NCI-H524 (cell line): Measurements from ENCODE around the gene CC2D1A.

Source experiments
- DNase-seq, 2 experiments: peaks; one replicate each; lab custom pipeline; 2025; lab: John Stamatoyannopoulos, UW

CC2D1A gene

DNA sequence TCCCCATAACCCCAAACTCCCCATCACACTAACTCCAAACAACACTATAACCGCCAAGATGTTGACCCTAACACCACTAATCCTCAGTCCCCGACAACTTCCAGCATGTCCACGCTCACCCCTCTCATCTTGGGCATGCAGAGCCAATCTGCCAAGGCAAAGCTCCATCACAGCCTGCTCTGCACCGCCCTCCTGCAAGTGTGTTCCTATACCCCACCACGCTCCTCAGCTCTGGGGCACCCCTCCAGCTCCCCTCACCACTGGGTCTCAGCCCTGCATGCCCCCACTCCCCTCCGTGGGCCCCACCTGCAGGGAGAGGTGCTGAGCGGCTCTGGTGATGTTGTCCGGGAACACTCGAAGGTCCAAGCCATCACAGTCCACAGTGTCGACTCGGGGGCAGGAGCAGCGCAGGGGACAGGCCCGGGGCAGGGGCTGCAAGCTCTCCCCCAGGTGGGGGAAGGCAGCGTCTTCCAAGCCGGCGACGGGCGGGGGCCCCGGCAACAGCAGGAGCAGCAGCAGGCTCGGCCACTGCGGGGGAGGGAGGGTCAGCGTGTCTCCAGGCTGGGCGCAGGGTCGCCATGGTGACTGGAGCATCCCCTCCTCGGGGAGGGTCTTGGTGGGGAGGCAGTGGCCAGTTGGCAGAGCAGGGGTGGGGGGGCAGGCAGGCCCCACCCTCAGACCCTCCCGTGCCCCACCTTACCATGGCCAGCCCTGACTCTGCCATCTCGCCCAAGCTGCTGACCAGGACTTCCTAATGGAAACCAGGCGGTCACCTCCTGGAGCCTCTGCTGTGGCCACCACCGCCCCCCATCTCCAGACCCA lies 31.7 kb downstream of the CC2D1A start:
- peak; percentile 42 to 66 for DNase-seq

DNA sequence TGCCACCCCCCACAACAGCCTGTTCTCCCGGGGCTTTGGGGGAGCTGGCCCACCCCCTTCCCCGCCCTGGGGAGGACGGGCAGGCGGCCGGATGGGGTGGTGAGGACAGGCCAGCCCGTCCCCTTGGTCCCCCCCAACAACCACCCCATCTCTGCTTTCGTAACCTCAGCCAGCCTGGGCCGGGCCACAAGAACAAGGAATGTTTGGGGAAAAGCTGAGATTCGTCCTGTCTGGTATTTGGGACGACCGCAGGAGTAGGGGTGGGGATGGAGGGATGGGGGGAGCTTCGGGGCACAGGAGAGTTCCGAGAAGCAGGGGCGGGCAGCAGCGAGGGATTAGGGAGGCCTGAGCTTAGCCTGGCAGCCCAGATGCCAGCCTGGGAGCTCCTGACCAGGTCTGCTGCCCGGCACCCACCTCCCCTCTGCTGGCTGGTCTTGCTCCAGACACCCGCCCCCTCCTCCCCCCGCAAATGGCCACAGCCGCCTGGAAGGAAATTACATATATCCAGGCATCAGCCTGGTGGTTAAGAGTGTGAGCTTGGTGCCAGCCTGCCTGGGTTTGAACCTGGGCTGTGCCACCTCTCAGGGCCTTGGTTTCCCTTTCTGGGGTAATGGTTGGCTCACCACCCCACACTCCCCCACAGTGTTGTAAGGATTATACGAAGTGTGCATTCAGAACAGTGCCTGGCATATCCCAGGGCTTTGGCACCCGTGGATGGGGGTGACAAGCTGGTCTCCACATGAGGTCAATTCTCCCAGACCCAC lies 32.5 kb downstream of the CC2D1A start, which contains the start of gene PODNL1:
PODNL1 (minus strand) TSS at position 117 of the 764 bp plus-strand sequence. CDS start 236 bp downstream, outside the sequence.
- peak in 1 of 2 experiments; percentile 46 for DNase-seq

DNA sequence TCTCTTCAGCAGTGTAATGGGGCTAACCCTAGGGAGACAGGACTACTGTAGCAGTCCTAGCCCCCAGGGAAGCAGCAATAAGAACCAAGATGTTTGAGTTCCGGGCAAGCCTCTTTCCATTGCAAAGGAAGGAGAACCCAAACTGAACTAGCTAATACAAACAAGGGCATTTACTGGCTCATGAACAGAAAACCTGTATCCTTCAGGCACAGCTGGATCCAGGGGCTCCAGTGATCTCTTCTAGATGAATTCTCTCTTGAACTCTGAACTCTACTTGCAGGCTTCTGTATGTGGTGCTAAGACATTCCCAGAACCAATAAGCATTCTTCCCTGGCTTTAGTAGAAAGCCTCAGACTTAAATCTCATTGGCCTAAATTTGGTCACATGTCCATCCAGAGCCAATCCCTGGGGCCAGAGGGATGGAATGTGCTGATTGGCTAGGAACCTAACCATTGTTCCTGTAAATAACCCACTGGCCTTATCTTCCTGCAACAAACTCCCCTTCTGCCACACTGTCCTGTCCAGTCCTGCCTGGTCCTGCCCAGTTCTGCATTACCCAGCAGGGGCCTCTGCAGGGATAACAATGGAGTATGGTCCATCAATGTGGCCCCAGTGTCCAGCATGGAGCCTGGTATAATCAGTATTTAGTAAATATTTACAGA lies 36.2 kb downstream of the CC2D1A start:
- DNase-seq: no peak

DNA sequence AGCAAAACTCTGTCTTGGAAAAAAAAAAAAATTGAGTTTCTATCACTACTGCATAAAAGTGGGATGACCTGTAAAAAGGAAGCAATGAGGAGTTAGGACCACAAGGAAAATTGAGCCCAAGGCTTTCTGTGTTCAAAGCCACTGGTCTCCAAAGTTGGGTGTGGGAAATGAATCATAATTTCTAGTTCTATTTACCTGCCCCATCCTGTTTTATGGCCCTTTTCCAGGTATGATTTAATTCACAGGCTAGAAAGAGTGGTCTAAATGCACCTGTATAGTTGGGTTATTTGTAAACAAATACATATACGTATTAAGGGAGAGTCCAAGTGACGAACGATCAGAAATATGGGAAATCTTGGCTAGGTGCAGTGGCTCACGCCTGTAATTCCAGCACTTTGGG lies 40.4 kb downstream of the CC2D1A start:
- DNase-seq: no peak

DNA sequence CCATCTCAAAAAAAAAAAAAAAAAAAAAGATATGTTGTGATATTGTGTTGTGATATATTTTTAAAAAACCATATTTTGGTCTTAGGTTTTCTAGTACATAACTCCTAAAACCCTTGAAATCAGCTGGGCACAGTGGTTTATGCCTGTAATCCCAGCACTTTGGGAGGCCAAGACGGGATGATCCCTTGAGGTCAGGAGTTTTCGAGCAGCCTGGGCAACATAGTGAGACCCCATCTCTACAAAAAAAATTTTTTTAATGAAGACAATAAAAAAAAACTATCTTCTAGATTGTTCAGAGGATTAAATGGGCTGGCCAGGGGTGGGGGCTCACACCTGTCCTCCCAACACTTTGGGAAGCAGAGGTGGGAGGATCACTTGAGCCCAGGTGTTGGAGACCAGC lies 45.0 kb downstream of the CC2D1A start:
- no peak for DNase-seq

DNA sequence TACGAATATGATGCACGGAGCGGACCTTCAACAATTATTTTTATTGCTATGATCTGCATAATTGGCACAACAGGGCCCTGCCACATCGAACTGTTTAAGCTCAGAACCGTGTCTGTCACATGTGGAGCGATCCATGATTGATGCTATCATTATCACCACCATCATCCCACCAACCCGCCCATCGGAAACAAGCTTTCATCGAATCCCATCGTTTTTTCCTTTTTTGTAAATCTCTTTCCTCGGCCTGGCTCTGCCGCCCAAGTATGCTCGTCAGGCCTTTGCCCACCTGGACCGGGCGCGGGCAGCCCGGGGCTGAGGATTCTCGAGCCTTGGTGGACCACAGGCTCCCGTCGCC lies 45.8 kb downstream of the CC2D1A start:
- DNase-seq: no peak

DNA sequence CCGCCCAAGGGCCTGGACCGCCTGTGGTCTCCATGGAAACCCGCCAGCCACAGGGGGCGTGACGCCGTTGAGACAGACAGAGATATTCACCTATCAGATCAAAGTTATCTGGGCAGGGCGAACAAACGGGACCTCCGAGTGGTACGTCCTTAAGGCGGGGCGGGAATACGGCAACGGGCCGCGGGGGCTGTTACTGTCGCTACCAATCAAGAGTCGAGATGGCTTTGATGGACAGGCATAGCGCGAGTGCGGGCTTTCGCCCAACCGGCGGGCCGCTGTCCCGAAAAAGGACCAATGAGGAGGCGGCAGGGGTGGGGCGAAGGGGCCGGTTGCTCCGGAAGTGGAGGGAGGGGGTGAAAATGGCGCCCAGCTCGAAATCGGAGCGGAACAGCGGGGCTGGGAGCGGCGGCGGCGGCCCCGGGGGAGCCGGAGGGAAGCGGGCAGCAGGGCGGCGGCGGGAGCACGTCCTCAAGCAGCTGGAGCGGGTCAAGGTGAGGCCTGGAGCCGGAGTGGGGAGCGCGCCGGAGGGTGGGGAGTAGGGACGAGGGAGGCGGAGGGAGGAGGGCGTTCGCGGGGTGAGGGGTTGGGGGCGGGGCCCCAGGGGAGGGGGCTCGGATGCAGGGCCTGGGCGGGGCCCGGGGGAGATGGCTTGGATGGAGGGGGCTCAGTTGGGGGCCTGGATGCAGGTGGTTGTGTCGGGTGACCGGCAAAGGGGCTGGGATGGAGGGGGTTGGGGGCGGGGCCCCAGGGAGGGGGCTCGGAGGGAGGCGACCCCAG lies 46.3 kb downstream of the CC2D1A start, which contains the start of gene DCAF15:
DCAF15 (plus strand) TSS at position 356 of the 777 bp plus-strand sequence; CDS start at position 360, 4 bp downstream.
- peak; percentile 99 to 100 for DNase-seq

DNA sequence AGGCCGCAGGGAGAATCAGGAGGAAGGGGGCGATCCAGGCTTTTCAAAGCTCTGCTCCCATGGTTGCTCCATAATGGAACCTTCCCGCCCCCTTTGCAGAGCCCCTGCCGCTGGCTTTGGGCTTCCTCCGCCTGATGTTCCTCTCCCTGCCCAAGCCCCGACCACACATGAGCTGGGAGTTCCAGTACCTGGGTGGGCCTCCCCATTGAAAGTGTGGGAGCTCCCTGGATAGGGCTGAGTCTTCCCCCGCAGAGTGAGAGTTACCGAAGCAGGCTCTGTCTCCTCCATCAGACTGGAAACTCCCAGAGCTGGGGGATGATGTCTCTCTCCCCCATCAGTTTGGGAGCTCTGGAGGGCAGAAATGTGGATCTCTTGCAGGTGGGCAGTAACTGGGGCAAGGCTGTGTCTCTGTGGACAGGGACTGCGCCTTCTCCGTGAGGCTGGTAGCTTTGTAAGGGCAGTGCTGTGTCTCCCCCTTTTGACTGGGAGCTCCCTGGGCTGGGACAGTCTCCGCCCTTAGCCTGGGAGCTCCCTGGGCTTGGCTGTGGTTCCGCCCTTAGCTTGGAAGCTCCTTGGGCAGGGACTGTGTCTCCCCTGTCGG lies 47.0 kb downstream of the CC2D1A start:
- DNase-seq: no peak

DNA sequence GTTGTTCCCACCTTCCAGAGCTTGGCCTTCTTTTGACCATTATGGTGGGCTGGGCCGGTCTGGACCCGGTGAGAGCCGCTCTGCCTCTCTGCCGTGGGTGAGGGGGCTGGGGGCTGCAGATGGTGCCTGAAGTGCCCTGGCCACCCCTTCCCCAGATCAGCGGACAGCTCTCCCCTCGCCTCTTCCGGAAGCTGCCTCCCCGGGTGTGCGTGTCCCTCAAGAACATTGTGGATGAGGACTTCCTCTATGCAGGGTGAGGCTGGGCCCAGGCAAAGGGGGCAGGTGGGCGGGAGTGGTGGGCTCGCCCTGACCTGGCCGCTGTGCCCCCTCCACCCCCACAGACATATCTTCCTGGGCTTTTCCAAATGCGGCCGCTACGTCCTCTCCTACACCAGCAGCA lies 48.2 kb downstream of the CC2D1A start:
- DNase-seq: no peak

DNA sequence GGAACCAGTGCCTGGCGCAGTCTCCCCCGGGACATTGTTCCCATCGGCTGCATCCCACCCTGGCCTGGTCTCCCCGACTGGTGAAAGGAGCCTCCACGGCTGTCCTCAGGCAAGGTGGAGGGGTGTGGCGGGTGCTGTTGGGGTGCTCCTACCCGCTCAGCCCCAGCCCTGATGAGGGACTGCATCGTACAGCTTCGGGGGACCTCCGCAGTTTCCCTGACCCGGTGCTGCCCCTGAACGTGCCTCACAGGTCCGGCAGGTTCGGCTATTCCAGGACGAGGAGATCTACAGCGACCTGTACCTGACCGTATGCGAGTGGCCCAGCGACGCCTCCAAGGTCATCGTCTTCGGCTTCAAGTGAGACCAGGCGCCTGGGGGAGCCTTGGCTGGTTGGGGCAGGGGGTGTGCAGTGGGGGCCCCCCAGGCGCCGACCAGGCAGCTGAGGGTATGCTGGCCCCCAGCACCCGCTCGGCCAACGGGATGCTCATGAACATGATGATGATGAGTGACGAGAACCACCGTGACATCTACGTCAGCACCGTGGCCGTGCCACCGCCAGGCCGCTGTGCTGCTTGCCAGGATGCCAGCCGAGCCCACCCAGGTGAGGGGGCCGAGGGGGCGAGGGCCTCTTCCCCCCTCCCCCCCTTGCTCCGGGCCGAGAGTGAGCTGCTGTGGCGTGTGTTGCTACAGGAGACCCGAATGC lies 49.8 kb downstream of the CC2D1A start:
- DNase-seq: no peak

DNA sequence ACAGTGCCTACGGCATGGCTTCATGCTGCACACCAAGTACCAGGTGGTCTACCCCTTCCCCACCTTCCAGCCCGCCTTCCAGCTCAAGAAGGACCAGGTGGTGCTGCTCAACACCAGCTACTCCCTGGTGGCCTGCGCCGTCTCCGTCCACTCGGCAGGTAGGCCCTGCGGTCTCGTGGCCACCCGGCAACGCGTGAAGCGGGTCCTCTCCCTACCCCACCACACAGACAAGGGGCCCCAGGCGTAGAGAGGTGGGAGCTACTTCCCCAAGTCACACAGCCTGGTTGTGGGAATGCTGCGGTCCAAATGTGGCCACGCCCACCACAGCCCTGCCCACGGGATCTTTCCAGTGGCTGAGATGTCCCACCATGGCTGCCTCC lies 50.4 kb downstream of the CC2D1A start:
- no peak for DNase-seq

DNA sequence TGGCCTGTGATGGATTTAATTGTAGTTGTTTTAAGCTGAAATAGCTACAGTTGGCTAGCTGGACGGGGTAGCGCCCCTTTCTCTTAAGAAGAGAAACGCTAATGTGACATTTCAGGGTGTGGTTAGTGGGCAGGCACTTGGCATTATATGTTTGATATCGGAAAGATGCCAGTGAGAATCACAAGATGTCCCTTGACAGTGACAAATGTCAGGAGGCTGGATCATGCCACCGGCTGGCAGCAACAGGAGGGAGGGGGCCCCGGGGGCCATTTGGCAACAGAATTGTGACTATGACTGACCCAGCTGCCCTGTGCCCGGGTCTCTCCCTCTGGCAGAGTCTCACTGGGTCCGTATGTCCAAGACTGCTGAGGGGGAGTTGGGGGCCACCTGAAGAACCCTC lies 51.0 kb downstream of the CC2D1A start:
- DNase-seq: no peak

DNA sequence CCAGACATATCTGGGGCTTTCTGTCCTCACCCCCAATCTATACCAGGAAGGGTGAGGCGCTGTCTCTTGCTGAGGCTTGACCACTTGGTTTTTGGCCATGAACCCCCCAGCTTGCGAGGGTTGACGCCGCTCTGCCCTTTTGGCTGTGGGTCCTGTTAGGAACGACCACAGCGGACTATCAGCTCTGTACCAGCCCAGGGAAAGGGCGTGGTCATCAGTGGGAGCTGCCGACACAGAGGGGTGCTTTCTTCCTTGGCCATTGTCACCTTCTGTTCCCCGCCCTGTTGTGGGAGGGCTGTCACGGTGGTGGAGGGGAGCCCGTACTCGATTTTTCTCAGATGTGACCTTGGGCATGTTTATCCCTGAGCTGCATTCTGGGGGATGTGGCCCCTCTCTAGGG lies 52.0 kb downstream of the CC2D1A start:
- DNase-seq: no peak

DNA sequence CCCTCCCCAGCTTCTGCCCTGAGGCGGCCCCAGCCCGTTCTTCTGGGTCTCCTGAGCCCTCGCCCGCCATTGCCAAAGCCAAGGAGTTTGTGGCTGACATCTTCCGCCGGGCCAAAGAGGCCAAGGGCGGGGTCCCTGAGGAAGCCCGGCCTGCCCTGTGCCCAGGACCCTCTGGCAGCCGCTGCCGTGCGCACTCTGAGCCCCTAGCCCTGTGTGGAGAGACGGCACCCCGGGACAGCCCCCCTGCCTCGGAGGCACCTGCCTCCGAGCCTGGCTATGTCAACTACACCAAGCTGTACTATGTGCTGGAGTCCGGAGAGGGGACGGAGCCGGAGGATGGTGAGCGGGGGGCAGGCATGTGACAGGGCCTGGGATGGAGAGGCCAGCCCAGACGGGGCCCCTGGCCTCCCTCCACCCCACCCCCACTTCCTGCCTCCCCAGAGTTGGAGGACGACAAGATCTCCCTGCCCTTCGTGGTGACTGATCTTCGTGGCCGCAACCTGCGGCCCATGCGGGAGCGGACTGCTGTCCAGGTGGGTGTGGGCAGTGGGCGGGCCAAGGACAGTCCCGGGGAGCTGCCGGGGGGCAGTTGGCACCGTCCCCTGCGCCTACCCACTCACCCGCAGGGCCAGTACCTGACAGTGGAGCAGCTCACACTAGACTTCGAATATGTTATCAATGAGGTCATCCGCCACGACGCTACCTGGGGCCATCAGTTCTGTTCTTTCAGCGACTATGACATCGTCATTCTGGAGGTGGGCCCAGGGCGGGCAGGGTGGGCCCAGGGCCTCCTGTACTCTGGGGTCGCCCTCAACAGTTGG lies 53.4 kb downstream of the CC2D1A start:
- no peak for DNase-seq

DNA sequence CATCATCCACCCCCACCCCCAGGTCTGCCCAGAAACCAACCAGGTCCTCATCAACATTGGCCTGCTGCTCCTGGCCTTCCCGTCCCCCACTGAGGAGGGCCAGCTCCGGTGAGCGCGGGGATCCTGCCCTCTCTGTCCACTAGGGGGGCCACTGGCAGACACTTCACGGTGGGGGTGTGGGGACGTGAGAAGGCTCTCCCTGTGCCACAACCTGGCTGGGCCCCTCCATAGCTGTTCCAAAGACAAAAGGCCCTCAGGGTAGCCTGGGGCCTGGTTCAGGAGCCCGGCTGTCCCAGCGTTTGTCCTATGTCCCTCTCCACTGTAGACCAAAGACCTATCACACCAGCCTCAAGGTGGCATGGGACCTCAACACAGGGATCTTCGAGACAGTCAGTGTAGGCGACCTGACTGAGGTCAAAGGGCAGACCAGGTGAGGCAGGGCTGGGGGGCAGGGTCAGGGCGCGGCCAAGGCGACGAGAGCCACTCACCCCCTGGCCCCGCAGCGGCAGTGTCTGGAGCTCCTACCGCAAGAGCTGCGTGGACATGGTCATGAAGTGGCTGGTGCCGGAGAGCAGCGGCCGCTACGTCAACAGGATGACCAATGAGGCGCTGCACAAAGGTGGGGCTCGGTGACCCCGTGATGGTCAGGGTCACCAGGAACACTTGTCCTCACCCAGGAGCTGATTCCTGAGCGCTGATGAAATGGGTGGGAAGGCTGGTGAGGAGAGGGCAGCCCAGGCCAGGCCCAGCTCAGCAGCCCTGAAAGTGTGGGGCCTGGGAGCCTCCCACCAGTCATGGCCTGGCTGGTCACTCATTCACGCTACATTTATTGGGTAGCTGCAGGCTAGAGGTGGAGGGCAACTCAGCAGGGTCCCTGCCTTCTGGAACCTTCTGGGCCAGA lies 54.2 kb downstream of the CC2D1A start:
- no peak for DNase-seq

DNA sequence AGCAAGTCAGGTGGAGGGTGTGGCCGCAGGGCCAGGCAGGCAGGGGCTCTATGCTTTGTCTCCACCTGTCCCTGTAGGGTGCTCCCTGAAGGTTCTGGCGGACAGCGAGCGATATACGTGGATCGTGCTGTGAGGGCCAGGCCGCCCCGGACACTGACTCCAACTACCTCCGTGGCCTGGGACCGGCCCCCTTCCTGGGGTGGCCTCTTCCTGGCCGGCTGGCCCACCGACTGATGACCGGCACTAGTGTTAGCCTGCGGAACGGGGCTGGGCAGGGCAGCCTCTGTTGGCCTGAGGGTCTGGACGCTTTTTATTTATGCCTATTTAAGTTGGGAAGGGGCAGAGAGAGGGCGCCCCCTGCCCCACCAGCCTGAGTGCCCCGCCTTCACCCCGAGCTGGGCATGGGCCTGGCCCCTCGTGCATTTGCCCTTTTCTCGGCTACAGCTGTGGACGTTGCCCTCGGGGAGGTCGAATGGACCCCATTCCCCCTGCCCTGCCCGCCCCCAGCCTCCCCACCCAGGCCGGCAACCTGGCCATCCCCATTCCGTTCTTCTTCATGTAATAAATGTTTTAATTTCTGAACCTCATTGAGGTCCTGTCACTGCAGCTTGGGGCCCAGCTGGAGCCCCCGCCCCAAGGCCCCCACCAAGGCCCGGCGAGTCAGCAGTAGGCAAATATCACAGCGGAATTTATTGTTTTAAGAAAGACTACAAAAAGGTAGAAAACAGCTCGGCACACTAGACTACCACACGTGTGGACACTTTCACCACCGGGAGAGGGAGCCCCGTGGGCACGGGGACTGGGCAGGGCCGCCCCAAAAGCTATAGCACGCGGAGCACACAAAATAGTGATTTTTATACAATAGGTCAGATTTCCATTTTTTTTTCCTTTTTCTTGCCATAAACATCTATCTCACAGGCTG lies 55.1 kb downstream of the CC2D1A start:
- DNase-seq: no peak

DNA sequence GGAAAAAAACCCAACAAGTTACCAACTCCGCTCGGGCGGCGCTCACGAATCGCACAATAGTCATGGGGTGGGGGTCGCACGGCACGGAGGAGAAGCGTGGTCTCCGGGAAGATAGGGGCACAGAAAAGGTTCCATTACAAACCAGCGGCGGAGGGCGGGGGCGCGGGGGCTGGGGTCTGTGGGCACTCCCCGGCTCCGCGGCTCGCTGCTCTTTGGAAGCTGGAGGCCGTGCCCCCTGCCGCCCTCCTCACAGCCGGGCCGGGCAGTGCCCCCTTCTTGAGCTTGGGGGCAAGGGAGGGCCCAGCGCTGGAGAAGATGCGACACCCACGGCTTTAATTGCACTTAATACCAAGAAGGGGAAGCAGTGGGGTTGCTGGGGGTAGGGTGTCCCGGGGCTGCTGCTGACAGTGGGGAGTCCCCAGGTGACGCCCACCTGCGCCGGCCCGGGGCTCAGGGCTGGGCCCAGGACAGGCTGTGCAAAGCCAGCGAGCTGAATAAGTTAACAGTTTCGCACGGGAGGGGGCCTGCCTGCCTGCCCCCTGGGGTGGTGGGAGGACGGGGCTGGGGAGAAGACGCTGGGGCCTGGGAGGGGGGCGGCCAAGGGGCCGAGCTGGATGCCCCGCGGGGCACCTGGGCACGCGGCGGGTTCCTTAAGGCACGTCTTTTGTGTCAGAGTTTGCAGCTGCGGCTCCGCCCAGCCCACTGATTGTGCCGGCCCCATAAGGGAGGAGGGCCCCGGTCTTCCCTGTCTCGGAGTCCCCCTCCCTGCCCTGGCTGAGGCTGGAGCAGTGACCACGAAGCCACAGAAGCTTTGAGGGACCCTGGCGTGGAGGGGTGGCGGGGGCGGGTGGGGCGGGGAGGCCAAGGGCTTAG lies 56.1 kb downstream of the CC2D1A start:
- no peak for DNase-seq
